Epithelial cell of proximal tubule (primary cell): ENCODE data around the gene NKAIN2. TPM values are rescaled to one million over a fixed set of nuclear protein-coding genes. Genes with fewer than 3 reads are reported as not detected.
"Not testable (repeated sequence)": the region's sequence is repeated elsewhere in the genome, so short reads cannot be mapped to it uniquely, and the experiment has no call there.

Experiments used
- DNase-seq: peaks from one replicate; pipeline ENCODE4 v3.0.0-alpha.2; 2011; ENCODE audit warnings: low read depth
- H3K4me3 ChIP-seq: 2 replicates; pipeline ENCODE4 v1.5.1; 2011; ENCODE audit warnings: low read depth, mild to moderate bottlenecking, low read length
- total RNA-seq: library from RNA; depleted of rRNA; stranded (reverse); fragments of >200 nt; gene quantifications from 2 replicates; pipeline ENCODE4 v1.2.3, GENCODE V29; 2015
- TF ChIP-seq, protein P1 (sequence below): conservative IDR thresholded peaks from 2 replicates; pipeline ENCODE4 v1.5.1; 2012; ENCODE audit warnings: low read depth, mild to moderate bottlenecking, low read length

The NKAIN2 gene
- total RNA-seq, 1 donor from 2014 or later = under 0.01 TPM

- TF ChIP-seq, protein P1, sequence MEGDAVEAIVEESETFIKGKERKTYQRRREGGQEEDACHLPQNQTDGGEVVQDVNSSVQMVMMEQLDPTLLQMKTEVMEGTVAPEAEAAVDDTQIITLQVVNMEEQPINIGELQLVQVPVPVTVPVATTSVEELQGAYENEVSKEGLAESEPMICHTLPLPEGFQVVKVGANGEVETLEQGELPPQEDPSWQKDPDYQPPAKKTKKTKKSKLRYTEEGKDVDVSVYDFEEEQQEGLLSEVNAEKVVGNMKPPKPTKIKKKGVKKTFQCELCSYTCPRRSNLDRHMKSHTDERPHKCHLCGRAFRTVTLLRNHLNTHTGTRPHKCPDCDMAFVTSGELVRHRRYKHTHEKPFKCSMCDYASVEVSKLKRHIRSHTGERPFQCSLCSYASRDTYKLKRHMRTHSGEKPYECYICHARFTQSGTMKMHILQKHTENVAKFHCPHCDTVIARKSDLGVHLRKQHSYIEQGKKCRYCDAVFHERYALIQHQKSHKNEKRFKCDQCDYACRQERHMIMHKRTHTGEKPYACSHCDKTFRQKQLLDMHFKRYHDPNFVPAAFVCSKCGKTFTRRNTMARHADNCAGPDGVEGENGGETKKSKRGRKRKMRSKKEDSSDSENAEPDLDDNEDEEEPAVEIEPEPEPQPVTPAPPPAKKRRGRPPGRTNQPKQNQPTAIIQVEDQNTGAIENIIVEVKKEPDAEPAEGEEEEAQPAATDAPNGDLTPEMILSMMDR = no peak
These were observed 659.1 kb downstream of the NKAIN2 start for GRCh38 chr6:124462750-124463149.

DNA sequence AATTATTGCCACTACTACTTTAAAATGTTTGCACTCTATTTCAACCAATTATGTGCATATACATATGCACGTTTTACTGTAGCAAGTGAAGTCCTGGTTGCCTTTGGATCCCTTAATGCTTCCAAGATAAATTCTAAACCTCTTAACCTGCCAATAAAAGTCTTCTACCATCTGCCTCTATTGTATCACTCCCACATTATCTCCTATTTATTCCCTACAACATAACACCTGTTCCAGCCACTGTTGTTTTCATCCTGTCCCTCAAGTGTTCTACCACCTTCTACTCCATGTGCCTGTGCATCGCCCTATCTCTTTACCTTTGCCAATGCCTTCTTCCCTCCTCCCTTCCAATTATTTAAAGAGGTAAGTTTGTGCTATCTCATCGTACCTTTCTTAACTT lies 659.6 kb downstream of the NKAIN2 start:
- no peak overlapping the region for H3K4me3 ChIP-seq
- TF ChIP-seq, protein P1 = no peak
- no peak for DNase-seq

More at GRCh38 chr6:124462750-124463149, 659.1 kb downstream of the NKAIN2 start:
- DNase-seq = no peak
- H3K4me3 ChIP-seq = no peak overlapping the region

GRCh38 chr6:124464600-124464999 lies 660.9 kb downstream of the NKAIN2 start:
- not testable (repeated sequence) for H3K4me3 ChIP-seq, DNase-seq

- DNase-seq = no peak
- TF ChIP-seq, protein P1 = no peak
- H3K4me3 ChIP-seq = no peak overlapping the region
These were observed 663.3 kb downstream of the NKAIN2 start for GRCh38 chr6:124466949-124467348.

- DNase-seq = no peak
- TF ChIP-seq, protein P1 = no peak
- H3K4me3 ChIP-seq = no peak overlapping the region
These were observed 663.7 kb downstream of the NKAIN2 start for GRCh38 chr6:124467366-124467765.

- TF ChIP-seq, protein P1 = no peak
- no peak overlapping the region for H3K4me3 ChIP-seq
- no peak for DNase-seq
These were observed 667.1 kb downstream of the NKAIN2 start for GRCh38 chr6:124470803-124471202.

DNA sequence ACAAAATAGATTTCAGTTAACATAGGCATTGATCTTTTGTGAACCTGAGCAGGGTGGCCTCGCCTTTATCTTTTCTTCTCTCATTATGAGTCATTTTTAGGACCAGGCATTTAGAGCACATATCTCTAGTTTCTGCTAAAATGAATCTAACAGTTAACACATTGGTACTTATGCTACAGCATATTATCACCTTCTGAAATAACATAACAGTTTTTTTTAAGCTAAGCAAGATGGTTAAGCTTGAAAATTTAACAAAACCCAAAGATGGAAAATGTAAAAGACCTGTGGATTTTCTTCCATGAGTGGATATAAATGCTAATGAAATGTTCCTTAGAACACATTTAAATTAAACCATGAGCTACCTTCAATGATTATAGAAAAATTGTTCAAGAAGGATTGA lies 671.5 kb downstream of the NKAIN2 start:
- TF ChIP-seq, protein P1 = no peak
- no peak overlapping the region for H3K4me3 ChIP-seq
- DNase-seq = no peak
